T1000 (cell line): ENCODE measurements around the gene GPR89B.
"Not testable (repeated sequence)": the region's sequence is repeated elsewhere in the genome, so short reads cannot be mapped to it uniquely, and the experiment has no call there.

Experiments used
- DNase-seq: peaks from one replicate; lab custom pipeline; 2025; ENCODE audit warnings: mixed read lengths; lab: John Stamatoyannopoulos, UW

The GPR89B gene

GRCh38 chr1:148032690-148033089, 104.5 kb downstream of the GPR89B start:
- not testable (repeated sequence) for DNase-seq

GRCh38 chr1:148033147-148033546, 104.9 kb downstream of the GPR89B start:
- not testable (repeated sequence) for DNase-seq

- not testable (repeated sequence) for DNase-seq
Observed at GRCh38 chr1:148037850-148038461, 109.7 kb downstream of the GPR89B start.

- not testable (repeated sequence) for DNase-seq
Observed at GRCh38 chr1:148038462-148039333, 110.5 kb downstream of the GPR89B start.
